ENCODE data around the gene ZDHHC11B.
"Not testable (repeated sequence)": the region's sequence is repeated elsewhere in the genome, so short reads cannot be mapped to it uniquely, and the experiment has no call there.

DNA sequence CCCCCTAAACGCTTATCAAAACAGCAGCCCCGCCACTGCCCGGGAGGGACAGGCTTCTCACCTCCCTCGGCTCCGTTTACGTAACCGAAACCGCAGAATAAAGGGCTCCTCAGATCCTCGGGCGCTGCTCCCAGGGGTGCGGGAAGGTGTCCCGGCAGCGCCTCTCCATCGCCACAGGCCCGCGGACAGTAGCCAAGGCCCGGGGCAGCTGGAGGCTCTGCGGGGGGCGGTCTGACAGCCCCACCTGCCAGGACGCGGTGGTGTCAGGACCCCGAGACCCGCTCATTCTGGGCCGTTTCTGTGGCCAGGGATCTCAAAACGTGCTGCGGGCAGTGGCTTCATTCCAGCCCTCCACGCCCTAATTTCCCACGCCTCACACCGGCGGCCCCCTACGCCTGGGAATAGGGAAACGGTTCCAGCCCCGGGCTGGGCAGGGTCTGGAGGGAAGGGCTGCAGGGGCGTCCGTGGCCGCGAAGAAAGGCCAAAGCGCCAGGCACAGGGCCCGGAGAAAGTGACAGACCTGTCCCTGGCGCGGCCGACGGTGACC, 575 bp downstream of the ZDHHC11B start:
- not testable (repeated sequence) for TF ChIP-seq POLR2A (IDR thresholded peaks at IDR 0.05)
- TF ChIP-seq, protein P1, sequence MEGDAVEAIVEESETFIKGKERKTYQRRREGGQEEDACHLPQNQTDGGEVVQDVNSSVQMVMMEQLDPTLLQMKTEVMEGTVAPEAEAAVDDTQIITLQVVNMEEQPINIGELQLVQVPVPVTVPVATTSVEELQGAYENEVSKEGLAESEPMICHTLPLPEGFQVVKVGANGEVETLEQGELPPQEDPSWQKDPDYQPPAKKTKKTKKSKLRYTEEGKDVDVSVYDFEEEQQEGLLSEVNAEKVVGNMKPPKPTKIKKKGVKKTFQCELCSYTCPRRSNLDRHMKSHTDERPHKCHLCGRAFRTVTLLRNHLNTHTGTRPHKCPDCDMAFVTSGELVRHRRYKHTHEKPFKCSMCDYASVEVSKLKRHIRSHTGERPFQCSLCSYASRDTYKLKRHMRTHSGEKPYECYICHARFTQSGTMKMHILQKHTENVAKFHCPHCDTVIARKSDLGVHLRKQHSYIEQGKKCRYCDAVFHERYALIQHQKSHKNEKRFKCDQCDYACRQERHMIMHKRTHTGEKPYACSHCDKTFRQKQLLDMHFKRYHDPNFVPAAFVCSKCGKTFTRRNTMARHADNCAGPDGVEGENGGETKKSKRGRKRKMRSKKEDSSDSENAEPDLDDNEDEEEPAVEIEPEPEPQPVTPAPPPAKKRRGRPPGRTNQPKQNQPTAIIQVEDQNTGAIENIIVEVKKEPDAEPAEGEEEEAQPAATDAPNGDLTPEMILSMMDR (IDR thresholded peaks at IDR 0.05) = not testable (repeated sequence)
